Vagina (tissue), 2 donors: Measurements from ENCODE around the gene PPP2R2C.

Experiments
- POLR2A ChIP-seq, 2 donors: fragments of 450-650 bp; IDR thresholded peaks; one replicate each; pipeline ENCODE4 v1.6.1; 2017; ENCODE audit warnings: antibody characterized with exemption in 2 of 2, mild to moderate bottlenecking in 2 of 2, moderate library complexity in 2 of 2
- POLR2AphosphoS5 ChIP-seq, 2 donors: sonication (generic); formaldehyde crosslinking; IDR thresholded peaks; one replicate each; pipeline ENCODE4 v1.9.0; 2017; ENCODE audit warnings: antibody characterized with exemption in 2 of 2, mild to moderate bottlenecking in 2 of 2, low read depth in 1 of 2; ENCODE audit not compliant: insufficient read depth in 1 of 2
- TF ChIP-seq, protein P1 (sequence below), 3 experiments: fragments of 450-650 bp in 2 of 3; fragments of 200-600 bp in 1 of 3; sonication (generic) in 1 of 3; IDR thresholded peaks; one replicate each; pipeline ENCODE4 v1.5.1; 2017 to 2019; ENCODE audit warnings: antibody characterized with exemption in 3 of 3, mild to moderate bottlenecking in 2 of 3, moderate library complexity in 2 of 3

DNA sequence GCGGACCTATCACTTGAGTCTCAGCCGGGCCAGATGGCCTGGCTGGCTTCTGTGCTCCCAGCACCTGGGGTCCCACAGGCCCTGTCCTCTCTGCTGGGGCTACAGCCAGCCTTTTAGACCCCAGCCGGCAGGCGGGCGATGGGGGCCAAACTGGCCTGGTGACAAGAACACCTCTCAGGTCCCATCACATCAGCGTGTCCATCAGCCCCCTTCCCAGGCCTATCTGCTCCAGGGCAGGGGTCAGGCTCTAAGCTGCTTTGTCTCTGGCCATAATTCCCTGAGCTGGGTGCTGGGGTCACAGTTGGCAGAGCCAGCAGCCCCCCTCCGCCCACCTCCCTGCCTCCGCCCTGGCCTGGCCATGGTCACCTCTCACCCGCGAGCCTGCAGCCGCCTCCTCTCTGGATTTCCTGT lies 77.7 kb downstream of the PPP2R2C start:
- TF ChIP-seq POLR2AphosphoS5 (IDR thresholded peaks at IDR 0.05; ENCODE audit: insufficient read depth in 1 of 2, low read depth in 1 of 2) = no peak
- TF ChIP-seq, protein P1, sequence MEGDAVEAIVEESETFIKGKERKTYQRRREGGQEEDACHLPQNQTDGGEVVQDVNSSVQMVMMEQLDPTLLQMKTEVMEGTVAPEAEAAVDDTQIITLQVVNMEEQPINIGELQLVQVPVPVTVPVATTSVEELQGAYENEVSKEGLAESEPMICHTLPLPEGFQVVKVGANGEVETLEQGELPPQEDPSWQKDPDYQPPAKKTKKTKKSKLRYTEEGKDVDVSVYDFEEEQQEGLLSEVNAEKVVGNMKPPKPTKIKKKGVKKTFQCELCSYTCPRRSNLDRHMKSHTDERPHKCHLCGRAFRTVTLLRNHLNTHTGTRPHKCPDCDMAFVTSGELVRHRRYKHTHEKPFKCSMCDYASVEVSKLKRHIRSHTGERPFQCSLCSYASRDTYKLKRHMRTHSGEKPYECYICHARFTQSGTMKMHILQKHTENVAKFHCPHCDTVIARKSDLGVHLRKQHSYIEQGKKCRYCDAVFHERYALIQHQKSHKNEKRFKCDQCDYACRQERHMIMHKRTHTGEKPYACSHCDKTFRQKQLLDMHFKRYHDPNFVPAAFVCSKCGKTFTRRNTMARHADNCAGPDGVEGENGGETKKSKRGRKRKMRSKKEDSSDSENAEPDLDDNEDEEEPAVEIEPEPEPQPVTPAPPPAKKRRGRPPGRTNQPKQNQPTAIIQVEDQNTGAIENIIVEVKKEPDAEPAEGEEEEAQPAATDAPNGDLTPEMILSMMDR (IDR thresholded peaks at IDR 0.05) = no peak
- TF ChIP-seq POLR2A (IDR thresholded peaks at IDR 0.05) = no peak
